Esophagus muscularis mucosa (tissue), 4 donors: ENCODE results near the gene KCMF1. TPM values are rescaled to one million over a fixed set of nuclear protein-coding genes. Genes with fewer than 3 reads are reported as not detected.

Experiments
- DNase-seq: peaks from one replicate; pipeline ENCODE4 v3.0.0-alpha.2; 2017; ENCODE audit errors: extremely low spot score
- H3K27ac ChIP-seq, 4 donors: fragments of 200-600 bp; sonication (generic); replicated peaks in 1 of 4; 1 replicate in 3 of 4; 2 replicates in 1 of 4; pipeline ENCODE4 v1.5.1; 2016 to 2019; ENCODE audit warnings: mild to moderate bottlenecking in 1 of 4
- H3K27me3 ChIP-seq, 4 donors: fragments of 200-600 bp; sonication (generic); one replicate each; pipeline versions ENCODE4 v1.5.1 to v1.6.0; 2016 to 2019
- H3K36me3 ChIP-seq, 4 donors: fragments of 200-600 bp; sonication (generic); one replicate each; pipeline ENCODE4 v1.5.1; 2016 to 2019
- H3K4me1 ChIP-seq, 4 donors: fragments of 200-600 bp; sonication (generic); one replicate each; pipeline ENCODE4 v1.5.1; 2016 to 2019
- H3K4me3 ChIP-seq, 4 donors: fragments of 200-600 bp; sonication (generic); 1 replicate in 2 of 4; 2 replicates in 2 of 4; pipeline ENCODE4 v1.5.1; 2016 to 2019; ENCODE audit warnings: mild to moderate bottlenecking in 4 of 4, moderate library complexity in 1 of 4
- H3K9me3 ChIP-seq, 4 donors: fragments of 200-600 bp; sonication (generic); 1 replicate in 3 of 4; 2 replicates in 1 of 4; pipeline ENCODE4 v1.5.1; 2016 to 2019
- EP300 ChIP-seq: sonication (generic); formaldehyde crosslinking; IDR thresholded peaks from one replicate; pipeline ENCODE4 v1.6.1; 2017; ENCODE audit warnings: antibody characterized with exemption
- POLR2A ChIP-seq: fragments of 450-650 bp; IDR thresholded peaks from one replicate; pipeline ENCODE4 v1.6.1; 2017; ENCODE audit warnings: antibody characterized with exemption, moderate library complexity, mild to moderate bottlenecking, low read depth
- POLR2AphosphoS5 ChIP-seq, 2 donors: sonication (generic); formaldehyde crosslinking; IDR thresholded peaks; one replicate each; pipeline ENCODE4 v1.6.1; 2017; ENCODE audit warnings: antibody characterized with exemption in 2 of 2
- WGBS: methylation state at CpG from one replicate; pipeline ENCODE4 v1.1.5; 2018; 5-methylcytosine and 5-hydroxymethylcytosine counted together
- intact Hi-C: fragments of 100-400 bp; cut with DNase I; formaldehyde crosslinking; loops from one replicate; pipeline ENCODE4 v1.15.1; 2023
- total RNA-seq, 4 donors: library from RNA; depleted of rRNA; stranded (reverse); fragments of >200 nt; gene quantifications; one replicate each; pipeline versions ENCODE4 v1.1.0 to v1.2.1, GENCODE V29; 2016
- TF ChIP-seq, protein P1 (sequence below), 3 experiments: fragments of 200-600 bp in 2 of 3; fragments of 450-650 bp in 1 of 3; sonication (generic) in 2 of 3; IDR thresholded peaks; one replicate each; pipeline ENCODE4 v1.5.1; 2017 to 2019; ENCODE audit warnings: antibody characterized with exemption in 3 of 3, mild to moderate bottlenecking in 2 of 3, moderate library complexity in 1 of 3

KCMF1 gene
- total RNA-seq, 4 donors from 2014 or later: 48.0 to 73.1 (median 65.4) TPM

DNA sequence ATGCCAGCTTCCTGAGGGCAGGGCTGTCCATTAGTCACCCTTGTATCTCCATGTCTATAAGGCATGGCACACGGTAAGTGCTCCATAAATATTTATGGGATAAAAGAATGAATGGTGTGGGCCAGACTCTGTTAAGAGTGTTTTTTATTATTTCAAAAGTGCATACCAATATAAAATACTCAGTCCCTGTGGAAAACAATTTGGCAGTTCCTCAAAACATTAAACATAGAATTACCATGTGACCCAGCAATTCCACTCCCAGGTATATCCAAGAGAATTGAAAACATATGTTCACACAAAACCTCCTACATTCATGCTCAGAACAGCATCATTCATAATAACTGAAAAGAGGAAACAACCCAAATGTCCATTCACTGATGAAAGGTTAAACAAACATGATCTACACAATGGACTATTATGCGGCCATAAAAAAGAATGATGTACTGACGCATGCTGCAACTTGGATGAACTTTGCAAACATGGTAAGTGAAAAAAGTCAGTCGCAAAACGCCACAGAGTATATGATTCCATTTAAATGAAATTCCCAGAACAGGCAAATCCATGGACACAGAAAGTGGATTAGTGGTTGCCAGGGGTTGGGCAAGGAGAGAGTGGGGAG is 93.1 kb downstream of the KCMF1 start:
- 80% methylated on average over 5 of the region's 5 CpGs for WGBS
- H3K4me3 ChIP-seq: no peak overlapping the region
- intact Hi-C loops: no loop called here
- DNase-seq: no peak
- H3K27me3 ChIP-seq: peaks cover 0 to 9% (median 0%) of the 10 kb centered on the region in 4 donors
- no peak overlapping the region for H3K27ac ChIP-seq
- H3K4me1 ChIP-seq: peaks cover 3 to 16% (median 10%) of the 10 kb centered on the region in 4 donors
- H3K36me3 ChIP-seq: no peaks in the 10 kb centered on the region
- H3K9me3 ChIP-seq: no peaks in the 10 kb centered on the region
- TF ChIP-seq, protein P1, sequence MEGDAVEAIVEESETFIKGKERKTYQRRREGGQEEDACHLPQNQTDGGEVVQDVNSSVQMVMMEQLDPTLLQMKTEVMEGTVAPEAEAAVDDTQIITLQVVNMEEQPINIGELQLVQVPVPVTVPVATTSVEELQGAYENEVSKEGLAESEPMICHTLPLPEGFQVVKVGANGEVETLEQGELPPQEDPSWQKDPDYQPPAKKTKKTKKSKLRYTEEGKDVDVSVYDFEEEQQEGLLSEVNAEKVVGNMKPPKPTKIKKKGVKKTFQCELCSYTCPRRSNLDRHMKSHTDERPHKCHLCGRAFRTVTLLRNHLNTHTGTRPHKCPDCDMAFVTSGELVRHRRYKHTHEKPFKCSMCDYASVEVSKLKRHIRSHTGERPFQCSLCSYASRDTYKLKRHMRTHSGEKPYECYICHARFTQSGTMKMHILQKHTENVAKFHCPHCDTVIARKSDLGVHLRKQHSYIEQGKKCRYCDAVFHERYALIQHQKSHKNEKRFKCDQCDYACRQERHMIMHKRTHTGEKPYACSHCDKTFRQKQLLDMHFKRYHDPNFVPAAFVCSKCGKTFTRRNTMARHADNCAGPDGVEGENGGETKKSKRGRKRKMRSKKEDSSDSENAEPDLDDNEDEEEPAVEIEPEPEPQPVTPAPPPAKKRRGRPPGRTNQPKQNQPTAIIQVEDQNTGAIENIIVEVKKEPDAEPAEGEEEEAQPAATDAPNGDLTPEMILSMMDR (IDR thresholded peaks at IDR 0.05): no peak
- no peak for TF ChIP-seq POLR2AphosphoS5 (IDR thresholded peaks at IDR 0.05)
- TF ChIP-seq POLR2A: no peak
- TF ChIP-seq EP300: no peak

DNA sequence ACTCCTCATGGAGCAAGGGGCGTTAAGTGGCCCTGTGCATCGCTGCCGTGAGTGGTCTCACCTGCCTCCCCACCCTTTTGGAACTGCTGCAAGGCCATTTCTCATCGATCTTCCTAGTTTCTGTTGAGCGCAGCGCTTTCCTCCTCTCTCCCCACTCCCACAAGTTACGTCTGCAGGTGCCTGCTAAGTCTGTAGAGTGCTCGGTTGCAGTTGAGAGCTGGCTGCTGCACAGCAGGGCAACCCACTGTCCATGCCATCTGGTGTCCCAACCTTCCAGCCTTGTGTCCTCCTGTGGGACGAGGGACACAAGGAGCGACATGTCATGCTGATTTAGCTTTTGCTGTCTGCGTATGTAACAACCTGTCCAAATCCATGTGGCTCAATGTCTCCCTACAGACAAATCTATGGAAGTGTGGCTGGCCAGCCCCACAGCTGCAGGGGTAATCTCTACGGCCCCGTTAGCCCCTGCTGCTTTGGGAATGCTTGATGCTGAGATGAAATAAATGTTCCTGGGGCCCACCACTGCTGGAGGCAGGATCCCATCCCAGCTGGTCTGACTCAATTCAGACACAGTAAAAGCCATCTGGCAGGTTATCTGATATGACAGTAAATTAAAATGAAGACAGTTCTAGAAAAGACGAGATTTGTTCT is 94.1 kb downstream of the KCMF1 start:
- H3K36me3 ChIP-seq: no peaks in the 10 kb centered on the region
- no peaks in the 10 kb centered on the region for H3K9me3 ChIP-seq
- H3K27me3 ChIP-seq: peaks cover 0 to 9% (median 0%) of the 10 kb centered on the region in 4 donors
- TF ChIP-seq POLR2A (no peak), POLR2AphosphoS5 (IDR thresholded peaks at IDR 0.05) (no peak), EP300 (no peak)
- TF ChIP-seq, protein P1 (IDR thresholded peaks at IDR 0.05): no peak
- H3K4me1 ChIP-seq: peaks cover 3 to 16% (median 10%) of the 10 kb centered on the region in 4 donors
- H3K27ac ChIP-seq: no peak overlapping the region
- 73% methylated on average over 12 of the region's 14 CpGs for WGBS
- intact Hi-C loops: no loop called here
- H3K4me3 ChIP-seq: no peak overlapping the region
- no peak for DNase-seq

DNA sequence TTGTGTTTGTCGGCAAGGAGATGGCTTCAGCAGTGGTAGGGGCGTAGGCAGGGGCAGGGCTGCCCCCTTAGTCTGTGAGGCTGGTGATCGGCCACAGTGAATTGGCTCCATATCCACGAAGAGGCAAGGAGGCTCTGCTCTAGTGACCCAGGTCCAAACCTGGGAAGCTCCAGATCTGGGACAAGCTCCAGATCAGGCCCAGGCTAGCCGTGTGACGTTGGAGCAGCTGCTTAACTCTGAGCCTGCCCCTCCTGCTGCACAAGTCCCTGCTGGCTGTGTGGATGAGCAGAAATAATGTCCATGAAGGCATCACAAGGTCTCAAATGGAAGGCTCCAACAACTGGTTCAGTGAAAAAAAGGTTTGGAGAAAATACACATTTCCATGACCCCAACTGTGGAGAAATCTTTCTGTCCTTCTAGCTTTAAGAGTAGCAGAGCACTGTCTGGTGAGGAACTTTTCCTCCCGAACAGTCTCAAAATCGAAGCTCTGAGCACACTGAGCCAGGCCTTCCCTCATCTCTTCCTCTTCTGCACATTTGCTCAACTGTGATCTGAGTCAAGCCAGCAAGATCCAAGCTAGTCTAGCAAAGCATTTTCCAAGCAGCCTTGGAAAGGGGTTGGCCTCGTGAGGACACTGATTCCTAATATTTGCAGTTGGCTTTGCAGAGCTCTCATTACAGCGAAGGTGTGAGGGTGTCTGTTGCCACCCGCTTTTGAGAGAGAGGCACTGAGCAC is 95.2 kb downstream of the KCMF1 start:
- no peaks in the 10 kb centered on the region for H3K36me3 ChIP-seq
- H3K4me1 ChIP-seq: peaks cover 3 to 16% (median 10%) of the 10 kb centered on the region in 4 donors
- H3K27ac ChIP-seq: no peak overlapping the region
- DNase-seq: peak; percentile 77
- H3K9me3 ChIP-seq: no peaks in the 10 kb centered on the region
- intact Hi-C loops: no loop called here
- TF ChIP-seq, protein P1 (IDR thresholded peaks at IDR 0.05): no peak
- TF ChIP-seq POLR2AphosphoS5 (IDR thresholded peaks at IDR 0.05) (no peak), EP300 (no peak), POLR2A (no peak)
- no peak overlapping the region for H3K4me3 ChIP-seq
- WGBS: 74% methylated on average over 10 of the region's 11 CpGs
- H3K27me3 ChIP-seq: peaks cover 0 to 9% (median 0%) of the 10 kb centered on the region in 4 donors

DNA sequence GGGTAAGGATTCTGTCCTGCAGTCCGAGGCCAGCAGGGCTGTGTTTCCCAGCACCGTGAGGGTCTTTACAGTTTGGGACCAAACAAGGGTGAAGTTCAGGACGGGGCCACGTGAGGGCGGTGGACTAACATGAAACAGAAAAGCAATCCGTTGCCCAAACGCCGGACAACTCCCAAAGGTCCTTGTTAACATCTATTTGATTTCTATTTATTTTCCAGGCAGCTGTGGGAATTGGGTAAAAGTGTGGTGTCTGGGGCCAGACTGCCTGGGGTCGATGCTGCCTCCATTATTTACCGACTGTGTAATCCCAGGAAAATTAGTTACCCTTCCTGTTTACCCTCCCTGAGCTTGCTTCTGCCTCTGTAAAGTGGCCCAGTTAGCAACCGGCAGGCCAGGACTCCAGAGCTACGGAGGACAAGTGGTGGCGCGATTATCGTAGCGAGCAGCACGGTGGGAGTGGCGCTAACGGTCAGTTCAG is 96.0 kb downstream of the KCMF1 start:
- Histone ChIP-seq H3K4me1 (peaks cover 3 to 16% (median 10%) of the 10 kb centered on the region in 4 donors), H3K27me3 (peaks cover 0 to 9% (median 0%) of the 10 kb centered on the region in 4 donors), H3K36me3 (no peaks in the 10 kb centered on the region), H3K4me3 (peak overlapping the region; percentile 33 to 51 (median 38)), H3K9me3 (no peaks in the 10 kb centered on the region), H3K27ac (no peak overlapping the region)
- intact Hi-C loops: loop anchor here (1.0 kb wide), 1 partner anchor 232 kb away; no protein-coding TSS in a partner anchor
- TF ChIP-seq, protein P1 (IDR thresholded peaks at IDR 0.05): peak; percentile 78 to 83 (median 81)
- TF ChIP-seq EP300: no peak
- 5% methylated on average over 19 of the region's 19 CpGs for WGBS
- peak; percentile 94 for DNase-seq
